ENCODE results near the gene PTPRE. TPM values are rescaled to one million over a fixed set of nuclear protein-coding genes. Genes with fewer than 3 reads are reported as not detected.

The PTPRE gene
- total and polyA plus RNA-seq, 10 of the 15 experiments (the other 5 are each of a cell fraction or from before 2014, with no cell fraction given) = 2.9 to 7.6 (median 5.8) TPM

DNA sequence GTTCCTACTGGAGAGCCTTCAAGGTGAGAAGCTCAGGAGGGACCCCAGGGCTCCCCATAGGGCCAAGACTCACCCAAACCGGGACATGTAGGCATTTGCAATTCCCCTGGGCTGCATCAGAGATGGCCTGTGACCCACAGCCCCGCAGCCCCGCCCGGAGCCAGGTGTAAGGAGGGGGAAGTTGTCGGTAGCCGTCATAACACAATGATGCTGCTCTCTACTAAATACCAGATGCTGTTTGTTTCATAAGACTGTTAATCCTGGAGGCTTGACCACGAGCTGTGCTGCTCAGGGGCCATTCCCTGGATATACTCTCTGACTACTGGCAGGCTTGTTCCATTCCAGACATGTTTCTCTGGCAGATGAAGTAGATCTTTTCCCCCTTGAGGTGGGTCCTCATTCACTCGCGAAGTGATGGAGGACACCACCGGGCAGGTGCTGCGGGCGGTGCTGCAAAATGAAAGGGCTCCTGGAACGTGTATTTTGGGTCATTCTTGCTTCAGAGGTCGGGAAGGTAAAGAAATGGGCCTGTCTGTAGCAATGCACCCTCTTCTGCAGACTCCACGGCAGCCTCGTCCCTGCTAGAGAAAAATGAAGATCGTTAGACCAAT lies 158.2 kb downstream of the PTPRE start (continued):
- TF ChIP-seq, protein P1, sequence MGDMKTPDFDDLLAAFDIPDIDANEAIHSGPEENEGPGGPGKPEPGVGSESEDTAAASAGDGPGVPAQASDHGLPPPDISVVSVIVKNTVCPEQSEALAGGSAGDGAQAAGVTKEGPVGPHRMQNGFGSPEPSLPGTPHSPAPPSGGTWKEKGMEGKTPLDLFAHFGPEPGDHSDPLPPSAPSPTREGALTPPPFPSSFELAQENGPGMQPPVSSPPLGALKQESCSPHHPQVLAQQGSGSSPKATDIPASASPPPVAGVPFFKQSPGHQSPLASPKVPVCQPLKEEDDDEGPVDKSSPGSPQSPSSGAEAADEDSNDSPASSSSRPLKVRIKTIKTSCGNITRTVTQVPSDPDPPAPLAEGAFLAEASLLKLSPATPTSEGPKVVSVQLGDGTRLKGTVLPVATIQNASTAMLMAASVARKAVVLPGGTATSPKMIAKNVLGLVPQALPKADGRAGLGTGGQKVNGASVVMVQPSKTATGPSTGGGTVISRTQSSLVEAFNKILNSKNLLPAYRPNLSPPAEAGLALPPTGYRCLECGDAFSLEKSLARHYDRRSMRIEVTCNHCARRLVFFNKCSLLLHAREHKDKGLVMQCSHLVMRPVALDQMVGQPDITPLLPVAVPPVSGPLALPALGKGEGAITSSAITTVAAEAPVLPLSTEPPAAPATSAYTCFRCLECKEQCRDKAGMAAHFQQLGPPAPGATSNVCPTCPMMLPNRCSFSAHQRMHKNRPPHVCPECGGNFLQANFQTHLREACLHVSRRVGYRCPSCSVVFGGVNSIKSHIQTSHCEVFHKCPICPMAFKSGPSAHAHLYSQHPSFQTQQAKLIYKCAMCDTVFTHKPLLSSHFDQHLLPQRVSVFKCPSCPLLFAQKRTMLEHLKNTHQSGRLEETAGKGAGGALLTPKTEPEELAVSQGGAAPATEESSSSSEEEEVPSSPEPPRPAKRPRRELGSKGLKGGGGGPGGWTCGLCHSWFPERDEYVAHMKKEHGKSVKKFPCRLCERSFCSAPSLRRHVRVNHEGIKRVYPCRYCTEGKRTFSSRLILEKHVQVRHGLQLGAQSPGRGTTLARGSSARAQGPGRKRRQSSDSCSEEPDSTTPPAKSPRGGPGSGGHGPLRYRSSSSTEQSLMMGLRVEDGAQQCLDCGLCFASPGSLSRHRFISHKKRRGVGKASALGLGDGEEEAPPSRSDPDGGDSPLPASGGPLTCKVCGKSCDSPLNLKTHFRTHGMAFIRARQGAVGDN (IDR thresholded peaks at IDR 0.05) = no peak
- TF ChIP-seq ZNF24 (IDR thresholded peaks at IDR 0.05) (no peak), CREM (IDR thresholded peaks at IDR 0.05; ENCODE audit: low read depth) (no peak), EGR1 (IDR thresholded peaks at IDR 0.05; ENCODE audit: borderline replicate concordance in 1 of 2, low read depth in 2 of 2, low read length in 2 of 2) (no peak), MEF2B (IDR thresholded peaks at IDR 0.05; ENCODE audit: partially characterized antibody, poor library complexity, severe bottlenecking) (peak; percentile 91), EED (IDR thresholded peaks at IDR 0.05; ENCODE audit: low read depth) (no peak), NBN (IDR thresholded peaks at IDR 0.05) (0 out of 2 replicates have a peak, but pooled peaks have one; percentile 6), SIX5 (IDR thresholded peaks at IDR 0.05; ENCODE audit: low read depth, low read length, severe bottlenecking) (no peak), ZNF384 (IDR thresholded peaks at IDR 0.05; ENCODE audit: borderline replicate concordance, low read depth, low read length) (no peak), RBBP5 (conservative IDR thresholded peaks at IDR 0.05) (no peak), SMAD1 (IDR thresholded peaks at IDR 0.05; ENCODE audit: low read depth, partially characterized antibody) (no peak), SMC3 (IDR thresholded peaks at IDR 0.05; ENCODE audit: borderline replicate concordance, low read length) (no peak), KLF5 (IDR thresholded peaks at IDR 0.05; ENCODE audit: partially characterized antibody) (no peak), DPF2 (IDR thresholded peaks at IDR 0.05) (no peak), IKZF2 (IDR thresholded peaks at IDR 0.05) (peak in 1 of 2 experiments; percentile 6; a peak in 1 of 4 replicates), JUNB (IDR thresholded peaks at IDR 0.05) (no peak), SUPT20H (IDR thresholded peaks at IDR 0.05; ENCODE audit: borderline replicate concordance, control insufficient read depth, low read depth, low read length) (no peak), TAF1 (IDR thresholded peaks at IDR 0.05; ENCODE audit: borderline replicate concordance, low read depth, low read length) (no peak), SREBF1 (IDR thresholded peaks at IDR 0.05; ENCODE audit: low read length) (no peak), SREBF2 (IDR thresholded peaks at IDR 0.05; ENCODE audit: low read length) (no peak), CHD4 (IDR thresholded peaks at IDR 0.05) (no peak)
- TF ChIP-seq, protein P2, sequence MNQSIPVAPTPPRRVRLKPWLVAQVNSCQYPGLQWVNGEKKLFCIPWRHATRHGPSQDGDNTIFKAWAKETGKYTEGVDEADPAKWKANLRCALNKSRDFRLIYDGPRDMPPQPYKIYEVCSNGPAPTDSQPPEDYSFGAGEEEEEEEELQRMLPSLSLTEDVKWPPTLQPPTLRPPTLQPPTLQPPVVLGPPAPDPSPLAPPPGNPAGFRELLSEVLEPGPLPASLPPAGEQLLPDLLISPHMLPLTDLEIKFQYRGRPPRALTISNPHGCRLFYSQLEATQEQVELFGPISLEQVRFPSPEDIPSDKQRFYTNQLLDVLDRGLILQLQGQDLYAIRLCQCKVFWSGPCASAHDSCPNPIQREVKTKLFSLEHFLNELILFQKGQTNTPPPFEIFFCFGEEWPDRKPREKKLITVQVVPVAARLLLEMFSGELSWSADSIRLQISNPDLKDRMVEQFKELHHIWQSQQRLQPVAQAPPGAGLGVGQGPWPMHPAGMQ (IDR thresholded peaks at IDR 0.05; ENCODE audit: borderline replicate concordance) = no peak
- TF ChIP-seq, protein P3, sequence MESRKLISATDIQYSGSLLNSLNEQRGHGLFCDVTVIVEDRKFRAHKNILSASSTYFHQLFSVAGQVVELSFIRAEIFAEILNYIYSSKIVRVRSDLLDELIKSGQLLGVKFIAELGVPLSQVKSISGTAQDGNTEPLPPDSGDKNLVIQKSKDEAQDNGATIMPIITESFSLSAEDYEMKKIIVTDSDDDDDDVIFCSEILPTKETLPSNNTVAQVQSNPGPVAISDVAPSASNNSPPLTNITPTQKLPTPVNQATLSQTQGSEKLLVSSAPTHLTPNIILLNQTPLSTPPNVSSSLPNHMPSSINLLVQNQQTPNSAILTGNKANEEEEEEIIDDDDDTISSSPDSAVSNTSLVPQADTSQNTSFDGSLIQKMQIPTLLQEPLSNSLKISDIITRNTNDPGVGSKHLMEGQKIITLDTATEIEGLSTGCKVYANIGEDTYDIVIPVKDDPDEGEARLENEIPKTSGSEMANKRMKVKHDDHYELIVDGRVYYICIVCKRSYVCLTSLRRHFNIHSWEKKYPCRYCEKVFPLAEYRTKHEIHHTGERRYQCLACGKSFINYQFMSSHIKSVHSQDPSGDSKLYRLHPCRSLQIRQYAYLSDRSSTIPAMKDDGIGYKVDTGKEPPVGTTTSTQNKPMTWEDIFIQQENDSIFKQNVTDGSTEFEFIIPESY (IDR thresholded peaks at IDR 0.05) = no peak
- TF ChIP-seq, protein P4, sequence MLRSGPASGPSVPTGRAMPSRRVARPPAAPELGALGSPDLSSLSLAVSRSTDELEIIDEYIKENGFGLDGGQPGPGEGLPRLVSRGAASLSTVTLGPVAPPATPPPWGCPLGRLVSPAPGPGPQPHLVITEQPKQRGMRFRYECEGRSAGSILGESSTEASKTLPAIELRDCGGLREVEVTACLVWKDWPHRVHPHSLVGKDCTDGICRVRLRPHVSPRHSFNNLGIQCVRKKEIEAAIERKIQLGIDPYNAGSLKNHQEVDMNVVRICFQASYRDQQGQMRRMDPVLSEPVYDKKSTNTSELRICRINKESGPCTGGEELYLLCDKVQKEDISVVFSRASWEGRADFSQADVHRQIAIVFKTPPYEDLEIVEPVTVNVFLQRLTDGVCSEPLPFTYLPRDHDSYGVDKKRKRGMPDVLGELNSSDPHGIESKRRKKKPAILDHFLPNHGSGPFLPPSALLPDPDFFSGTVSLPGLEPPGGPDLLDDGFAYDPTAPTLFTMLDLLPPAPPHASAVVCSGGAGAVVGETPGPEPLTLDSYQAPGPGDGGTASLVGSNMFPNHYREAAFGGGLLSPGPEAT (IDR thresholded peaks at IDR 0.05; ENCODE audit: low read depth) = no peak
